OCI-LY1 (cell line): Measurements from ENCODE around the gene ARFGAP3.
"Not testable (repeated sequence)": the region's sequence is repeated elsewhere in the genome, so short reads cannot be mapped to it uniquely, and the experiment has no call there.

Source experiments
- H2AFZ ChIP-seq: fragments of 200-600 bp; sonication (generic), shearing (Covaris generic); 2 replicates; pipeline ENCODE4 v1.6.0; 2014; ENCODE audit warnings: antibody characterized with exemption, mild to moderate bottlenecking, low read length
- H3F3A ChIP-seq: fragments of 200-600 bp; sonication (generic), shearing (Covaris generic); 2 replicates; pipeline ENCODE4 v1.6.0; 2014; ENCODE audit warnings: mild to moderate bottlenecking, antibody characterized with exemption, low read length, moderate library complexity; ENCODE audit not compliant: insufficient read depth
- H3K27ac ChIP-seq: fragments of 200-600 bp; sonication (generic); 2 replicates; pipeline ENCODE4 v1.5.1; 2014; ENCODE audit warnings: low read length, mixed run types, mild to moderate bottlenecking, low read depth; ENCODE audit not compliant: poor library complexity, severe bottlenecking
- H3K27me3 ChIP-seq: fragments of 200-600 bp; sonication (generic); 2 replicates; pipeline ENCODE4 v1.6.0; 2014; ENCODE audit warnings: antibody characterized with exemption, mild to moderate bottlenecking, low read length, moderate library complexity; ENCODE audit not compliant: insufficient read depth
- H3K36me3 ChIP-seq: fragments of 200-600 bp; sonication (generic); 2 replicates; pipeline ENCODE4 v1.6.1; 2014; ENCODE audit warnings: mild to moderate bottlenecking, antibody characterized with exemption, low read length, moderate library complexity, mixed read lengths; ENCODE audit not compliant: insufficient read depth
- H3K4me1 ChIP-seq: fragments of 200-600 bp; sonication (generic); 2 replicates; pipeline ENCODE4 v1.5.1; 2014; ENCODE audit warnings: mild to moderate bottlenecking, low read length, moderate library complexity; ENCODE audit not compliant: insufficient read depth, severe bottlenecking
- H3K4me2 ChIP-seq: fragments of 200-600 bp; sonication (generic), shearing (Covaris generic); 2 replicates; pipeline ENCODE4 v1.6.1; 2014; ENCODE audit warnings: low read length
- H3K4me3 ChIP-seq: fragments of 200-600 bp; sonication (generic); 2 replicates; pipeline ENCODE4 v1.5.1; 2014; ENCODE audit warnings: low read length, low read depth, mild to moderate bottlenecking, mixed read lengths; ENCODE audit not compliant: poor library complexity, severe bottlenecking
- H3K79me2 ChIP-seq: fragments of 200-600 bp; shearing (Covaris generic); 2 replicates; pipeline ENCODE4 v1.6.1; 2016; ENCODE audit warnings: mixed run types, low read length, mixed read lengths; ENCODE audit not compliant: insufficient read depth
- H3K9ac ChIP-seq: fragments of 200-600 bp; sonication (generic), shearing (Covaris generic); 2 replicates; pipeline ENCODE4 v1.6.1; 2014; ENCODE audit warnings: mild to moderate bottlenecking, low read length, mixed read lengths
- H3K9me2 ChIP-seq: fragments of 200-600 bp; sonication (generic), shearing (Covaris generic); 2 replicates; pipeline ENCODE4 v1.6.1; 2014; ENCODE audit warnings: low read depth, mild to moderate bottlenecking, low read length, mixed read lengths
- H3K9me3 ChIP-seq: fragments of 200-600 bp; shearing (Covaris generic); 2 replicates; pipeline ENCODE4 v1.6.1; 2014; ENCODE audit warnings: low read length, mixed read lengths
- H4K20me1 ChIP-seq: fragments of 200-600 bp; sonication (generic), shearing (Covaris generic); 2 replicates; pipeline ENCODE4 v1.6.0; 2016; ENCODE audit warnings: mild to moderate bottlenecking, low read length; ENCODE audit not compliant: insufficient read depth
- EZH2 ChIP-seq: fragments of 200-600 bp; sonication (generic), shearing (Covaris generic); IDR thresholded peaks from 2 replicates; pipeline ENCODE4 v1.8.0; 2017; ENCODE audit warnings: borderline replicate concordance, mixed run types, mild to moderate bottlenecking, antibody characterized with exemption, low read length, moderate library complexity, mixed read lengths
- TF ChIP-seq, protein P1 (sequence below): fragments of 200-600 bp; sonication (generic), shearing (Covaris generic); IDR thresholded peaks from 2 replicates; pipeline ENCODE4 v1.5.1; 2017; ENCODE audit warnings: mild to moderate bottlenecking, antibody characterized with exemption, low read length, moderate library complexity, mixed read lengths

ARFGAP3 gene

DNA sequence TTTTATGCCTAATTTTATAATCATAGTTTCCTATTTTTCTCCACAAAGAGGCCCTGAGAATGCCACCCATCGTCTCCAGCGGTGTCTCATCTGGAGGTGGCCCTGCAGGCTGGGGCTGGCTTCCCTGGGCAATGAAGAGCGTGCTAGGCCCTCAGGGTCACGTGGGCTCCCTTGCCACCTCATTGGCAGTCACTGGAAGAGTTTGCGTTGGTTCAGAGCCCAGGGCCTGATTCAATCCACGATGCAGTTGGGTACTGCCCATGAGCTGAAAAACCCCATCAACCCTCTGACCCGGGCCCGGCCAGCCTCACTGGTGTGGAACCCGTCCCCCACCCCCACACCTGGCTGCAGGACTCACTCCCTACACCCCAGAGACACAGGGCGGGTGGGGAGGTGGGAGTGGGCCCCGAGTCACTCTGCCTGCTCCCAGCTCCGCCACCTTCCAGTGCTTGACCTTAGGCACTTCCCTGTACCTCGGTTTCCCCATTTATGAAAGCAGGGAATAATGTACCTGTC, 93.0 kb downstream of the ARFGAP3 start:
- no peaks in the 10 kb centered on the region for H3K9me2 ChIP-seq

DNA sequence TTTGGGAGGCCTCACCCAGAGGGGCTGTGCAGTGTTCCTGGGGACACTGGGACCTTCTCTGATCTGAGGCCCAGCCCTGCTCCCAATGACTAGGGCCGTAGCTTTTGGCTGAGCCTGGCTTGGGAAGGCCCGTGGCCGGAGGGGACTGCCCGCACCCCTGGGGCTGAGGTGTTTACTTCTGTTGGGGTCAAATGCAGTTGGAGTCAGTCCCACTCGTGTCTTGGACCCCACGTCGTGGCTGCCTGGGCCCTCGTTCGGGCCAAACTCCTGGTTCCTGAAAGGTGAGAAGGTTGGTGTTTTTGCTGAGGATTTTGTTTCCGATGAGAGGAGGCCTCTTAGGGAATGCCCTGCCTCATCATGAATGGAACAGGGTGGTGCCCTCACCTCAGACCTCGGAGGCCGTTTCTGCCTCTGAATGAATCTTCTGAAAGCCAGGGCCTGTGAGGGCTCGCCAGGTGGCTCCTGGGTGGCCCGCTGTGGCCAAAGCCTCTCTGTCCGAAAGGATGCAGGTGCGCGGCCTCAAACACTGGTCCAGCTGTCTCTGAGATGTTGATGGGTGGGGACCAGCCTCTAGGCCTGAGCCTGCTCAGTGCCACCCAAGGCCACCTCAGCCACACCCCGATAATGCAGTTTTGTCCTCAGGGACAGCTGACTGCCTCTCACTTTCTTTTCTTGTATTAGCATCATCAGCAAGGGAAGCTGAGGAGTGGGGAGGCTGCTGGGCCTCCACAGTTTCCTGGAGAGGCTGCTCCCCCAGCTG, 96.1 kb downstream of the ARFGAP3 start:
- Histone ChIP-seq H3K79me2 (no peaks in the 10 kb centered on the region), H4K20me1 (no peaks in the 10 kb centered on the region), H3K9ac (no peak overlapping the region), H3K27me3 (no peaks in the 10 kb centered on the region), H3K27ac (peak overlapping the region; percentile 74), H3K9me3 (no peaks in the 10 kb centered on the region), H3F3A (no peaks in the 10 kb centered on the region), H3K4me1 (peaks cover 35% of the 10 kb centered on the region), H3K36me3 (no peaks in the 10 kb centered on the region), H3K4me3 (no peak overlapping the region), H3K4me2 (peak overlapping the region; percentile 20; the same call in 1 of the 2 replicates), H2AFZ (no peak overlapping the region), H3K9me2 (no peaks in the 10 kb centered on the region)
- TF ChIP-seq, protein P1, sequence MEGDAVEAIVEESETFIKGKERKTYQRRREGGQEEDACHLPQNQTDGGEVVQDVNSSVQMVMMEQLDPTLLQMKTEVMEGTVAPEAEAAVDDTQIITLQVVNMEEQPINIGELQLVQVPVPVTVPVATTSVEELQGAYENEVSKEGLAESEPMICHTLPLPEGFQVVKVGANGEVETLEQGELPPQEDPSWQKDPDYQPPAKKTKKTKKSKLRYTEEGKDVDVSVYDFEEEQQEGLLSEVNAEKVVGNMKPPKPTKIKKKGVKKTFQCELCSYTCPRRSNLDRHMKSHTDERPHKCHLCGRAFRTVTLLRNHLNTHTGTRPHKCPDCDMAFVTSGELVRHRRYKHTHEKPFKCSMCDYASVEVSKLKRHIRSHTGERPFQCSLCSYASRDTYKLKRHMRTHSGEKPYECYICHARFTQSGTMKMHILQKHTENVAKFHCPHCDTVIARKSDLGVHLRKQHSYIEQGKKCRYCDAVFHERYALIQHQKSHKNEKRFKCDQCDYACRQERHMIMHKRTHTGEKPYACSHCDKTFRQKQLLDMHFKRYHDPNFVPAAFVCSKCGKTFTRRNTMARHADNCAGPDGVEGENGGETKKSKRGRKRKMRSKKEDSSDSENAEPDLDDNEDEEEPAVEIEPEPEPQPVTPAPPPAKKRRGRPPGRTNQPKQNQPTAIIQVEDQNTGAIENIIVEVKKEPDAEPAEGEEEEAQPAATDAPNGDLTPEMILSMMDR, result no peak
- TF ChIP-seq EZH2, result no peak

More for the DNA sequence above, 93.0 kb downstream of the ARFGAP3 start:
- Histone ChIP-seq H3K27me3 (no peaks in the 10 kb centered on the region), H3F3A (no peaks in the 10 kb centered on the region), H3K9me3 (no peaks in the 10 kb centered on the region), H3K36me3 (no peaks in the 10 kb centered on the region), H3K27ac (no peak overlapping the region), H3K4me1 (peaks cover 30% of the 10 kb centered on the region), H3K4me3 (no peak overlapping the region), H3K9ac (no peak overlapping the region), H3K79me2 (no peaks in the 10 kb centered on the region), H4K20me1 (no peaks in the 10 kb centered on the region), H3K4me2 (no peak overlapping the region), H2AFZ (no peak overlapping the region)
- TF ChIP-seq, protein P1, result no peak
- TF ChIP-seq EZH2, result no peak

DNA sequence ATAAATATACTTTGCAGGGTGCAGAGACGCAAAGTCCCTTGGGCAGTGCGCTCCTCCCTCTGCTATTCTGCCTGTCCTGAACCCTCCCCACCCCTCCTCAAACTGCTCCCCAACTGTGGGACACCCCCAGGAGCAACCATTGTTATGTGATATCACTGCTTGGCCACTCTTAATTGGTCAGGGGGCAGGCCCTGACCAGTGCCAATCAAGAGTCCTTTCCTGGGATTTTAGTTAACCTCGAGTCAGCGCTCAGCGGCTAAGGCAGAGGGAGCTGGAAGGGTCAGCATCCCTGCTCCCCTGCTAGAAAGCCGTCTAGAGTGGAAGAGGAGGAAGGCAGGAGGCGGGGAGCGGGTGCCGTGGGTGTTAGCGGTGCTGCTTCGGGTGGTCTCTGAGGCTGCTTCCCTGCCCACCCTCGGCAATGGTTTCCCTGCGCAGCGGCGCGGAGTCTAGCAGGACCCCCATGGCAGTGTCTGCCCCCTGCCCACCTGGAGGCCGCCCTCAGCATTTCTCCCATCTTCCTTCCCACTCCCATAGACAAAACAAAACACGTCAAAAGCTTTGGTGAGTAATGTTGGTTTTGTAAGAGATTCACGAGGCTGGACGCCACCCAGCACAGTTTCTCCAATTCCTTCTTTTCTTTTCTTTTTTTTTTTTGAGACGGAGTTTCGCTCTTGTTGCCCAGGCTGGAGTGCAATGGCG, 98.0 kb downstream of the ARFGAP3 start:
- Histone ChIP-seq H2AFZ (no peak overlapping the region), H3K9ac (no peak overlapping the region), H3K27ac (no peak overlapping the region), H3K27me3 (no peaks in the 10 kb centered on the region), H3F3A (no peaks in the 10 kb centered on the region), H3K4me1 (peaks cover 26% of the 10 kb centered on the region), H3K36me3 (no peaks in the 10 kb centered on the region), H3K9me2 (no peaks in the 10 kb centered on the region), H3K4me2 (no peak overlapping the region), H3K9me3 (no peaks in the 10 kb centered on the region), H3K79me2 (no peaks in the 10 kb centered on the region), H3K4me3 (no peak overlapping the region), H4K20me1 (no peaks in the 10 kb centered on the region)
- TF ChIP-seq, protein P1, result no peak
- TF ChIP-seq EZH2, result no peak

DNA sequence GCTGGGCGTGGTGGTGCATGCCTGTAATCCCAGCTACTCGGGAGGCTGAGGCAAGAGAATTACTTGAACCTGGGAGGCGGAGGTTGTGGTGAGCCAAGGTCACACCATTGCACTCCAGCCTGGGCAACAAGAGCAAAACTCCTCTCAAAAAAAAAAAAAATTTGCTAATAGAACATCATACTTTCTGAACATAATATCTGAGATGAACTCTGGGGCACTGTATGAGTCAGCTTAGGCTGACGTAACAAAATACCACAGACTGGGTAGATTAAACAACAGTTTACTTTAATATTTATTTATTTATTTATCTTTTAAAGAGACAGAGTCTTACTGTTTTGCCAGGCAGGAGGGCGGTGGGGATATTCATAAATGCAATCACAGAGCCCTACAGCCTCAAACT, 101.5 kb downstream of the ARFGAP3 start:
- H3K9me3 ChIP-seq, H2AFZ ChIP-seq, H3K9me2 ChIP-seq, H3K79me2 ChIP-seq, H3F3A ChIP-seq, H3K36me3 ChIP-seq, H3K4me2 ChIP-seq, H3K27ac ChIP-seq, H3K4me3 ChIP-seq, H3K9ac ChIP-seq, H4K20me1 ChIP-seq, H3K4me1 ChIP-seq, H3K27me3 ChIP-seq: not testable (repeated sequence)

DNA sequence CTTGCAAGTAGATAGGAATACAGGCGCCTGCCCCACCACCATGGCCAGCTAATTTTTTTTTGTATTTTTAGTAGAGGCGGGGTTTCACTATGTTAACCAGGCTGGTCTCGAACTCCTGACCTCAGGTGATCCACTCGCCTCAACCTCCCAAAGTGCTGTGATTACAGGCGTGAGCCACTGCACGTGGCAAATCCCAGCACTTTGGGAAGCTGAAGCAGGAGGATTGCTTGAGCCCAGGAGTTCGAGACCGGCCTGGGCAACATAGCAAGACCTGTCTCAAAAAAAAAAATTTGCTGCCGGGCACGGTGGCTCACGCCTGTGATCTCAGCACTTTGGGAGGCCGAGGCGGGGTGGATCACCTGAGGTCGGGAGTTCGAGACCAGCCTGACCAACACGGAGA, 102.0 kb downstream of the ARFGAP3 start:
- not testable (repeated sequence) for H4K20me1 ChIP-seq, H3K4me2 ChIP-seq, H3K9me2 ChIP-seq, H3F3A ChIP-seq, H3K36me3 ChIP-seq, H3K27ac ChIP-seq, H3K9me3 ChIP-seq, H3K9ac ChIP-seq, H3K4me1 ChIP-seq, H3K27me3 ChIP-seq, H2AFZ ChIP-seq, H3K4me3 ChIP-seq, H3K79me2 ChIP-seq
